GM21381 (cell line): ENCODE results near the gene ATP9B.
A peak's percentile ranks its signal among the peaks of the same experiment; 100 is the strongest.

Experiments used
- ATAC-seq: cut with Tn5 transposase; IDR thresholded peaks from one replicate; pipeline ENCODE4 v1.9.1; 2021; ENCODE audit warnings: mild to moderate bottlenecking, moderate library complexity; ENCODE audit not compliant: unreplicated experiment

Gene ATP9B

DNA sequence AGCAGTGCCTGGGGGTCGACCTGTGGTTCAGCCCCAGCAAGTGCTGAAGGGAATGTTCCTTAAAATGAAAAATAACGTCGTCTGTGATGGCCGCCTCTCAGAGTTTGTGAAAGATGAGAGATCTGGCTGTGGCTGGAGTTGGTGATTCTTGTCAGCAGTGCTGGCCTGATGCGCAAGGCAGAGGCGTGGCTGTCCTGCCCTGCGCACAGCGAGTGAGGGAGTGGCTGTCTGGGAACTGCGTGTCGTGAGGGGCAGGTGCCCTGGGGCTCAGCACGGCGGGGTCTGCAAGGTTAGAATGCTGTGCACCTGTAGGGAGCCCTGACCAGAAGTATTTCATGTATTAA, 335.3 kb downstream of the ATP9B start:
- ATAC-seq, result no peak

DNA sequence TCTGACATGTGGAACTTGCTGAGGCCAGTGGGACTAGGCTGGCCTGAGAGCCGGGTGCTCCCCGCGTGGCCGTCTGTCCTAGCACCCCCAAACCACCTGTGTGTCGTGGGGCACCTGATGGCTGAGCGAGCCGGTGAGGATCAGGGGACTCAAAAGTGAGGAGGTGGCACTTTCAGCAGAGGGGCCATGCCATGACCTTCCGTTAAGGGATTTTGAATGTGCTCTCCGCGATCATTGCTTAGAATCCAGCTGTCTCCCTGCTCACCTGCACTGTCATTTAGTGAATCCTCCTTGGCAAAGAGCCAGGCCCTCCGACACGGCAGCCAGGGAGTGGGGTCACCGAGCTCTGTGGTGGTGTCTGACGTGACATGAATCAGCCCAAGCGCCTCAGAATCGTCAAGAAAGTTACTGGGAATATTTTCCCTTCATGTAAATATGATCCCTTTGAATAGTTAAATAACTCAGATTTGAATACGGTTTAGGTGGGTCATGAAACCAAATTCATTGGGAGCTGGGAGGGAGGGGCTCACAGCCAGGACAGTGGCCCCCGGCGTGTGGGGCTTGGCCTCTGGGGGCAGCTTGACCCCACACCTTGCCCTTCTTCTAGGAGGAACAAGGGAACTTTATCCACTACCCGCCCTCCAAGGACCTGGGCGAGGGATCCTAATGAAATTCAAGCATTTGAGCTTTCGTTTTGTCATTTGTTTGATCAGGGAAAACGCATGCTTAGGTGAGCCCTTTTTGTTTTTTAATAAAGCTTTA, 336.0 kb downstream of the ATP9B start:
- ATAC-seq, result no peak

DNA sequence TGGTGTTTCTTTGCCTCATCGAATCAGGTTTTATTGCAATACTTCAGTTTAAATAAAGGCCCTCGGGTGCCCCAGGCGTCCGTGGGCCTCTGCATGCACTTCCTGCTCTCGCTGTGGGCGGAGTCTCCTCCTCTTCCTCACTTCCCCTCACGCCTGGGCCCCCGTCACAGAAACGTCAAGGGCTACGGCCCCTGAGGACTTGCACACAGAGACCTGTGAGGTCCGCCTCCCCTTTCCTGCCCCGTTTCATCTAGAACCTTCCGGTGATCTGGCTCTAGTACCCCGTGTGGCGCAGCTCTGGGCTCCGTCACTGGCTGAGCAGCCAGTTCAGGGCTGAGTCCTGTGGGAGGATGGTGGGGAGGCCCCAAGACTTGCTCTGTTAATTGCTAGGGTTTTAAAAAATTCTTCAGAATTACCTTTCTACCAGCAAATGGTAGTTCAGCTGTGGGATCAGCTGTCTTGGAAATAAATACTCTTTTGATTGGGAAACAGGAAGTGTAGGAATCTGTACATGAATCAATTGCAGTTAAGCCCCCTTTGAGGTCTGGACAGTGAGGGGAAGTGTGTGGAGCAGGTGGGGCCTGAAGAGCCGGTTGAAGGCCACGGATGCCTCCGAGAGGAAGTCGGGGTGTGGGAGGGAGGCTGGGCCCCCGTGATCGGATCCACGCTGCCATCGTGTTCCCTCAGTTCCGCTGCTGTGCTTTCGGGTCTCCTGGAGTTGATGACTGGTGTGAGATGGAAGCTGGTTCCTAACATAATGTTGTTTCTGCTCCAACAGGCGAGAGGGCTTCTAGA, 336.8 kb downstream of the ATP9B start:
- ATAC-seq, result peak; percentile 76

GRCh38 chr18:79406708-79407107, 337.5 kb downstream of the ATP9B start:
- no peak for ATAC-seq

GRCh38 chr18:79409313-79409712, 340.1 kb downstream of the ATP9B start:
- ATAC-seq, result no peak

GRCh38 chr18:79410171-79410641, 341.0 kb downstream of the ATP9B start:
- ATAC-seq, result no peak

GRCh38 chr18:79410731-79411613, 341.8 kb downstream of the ATP9B start:
- ATAC-seq, result no peak

GRCh38 chr18:79411614-79412526, 342.7 kb downstream of the ATP9B start:
- ATAC-seq, result no peak

DNA sequence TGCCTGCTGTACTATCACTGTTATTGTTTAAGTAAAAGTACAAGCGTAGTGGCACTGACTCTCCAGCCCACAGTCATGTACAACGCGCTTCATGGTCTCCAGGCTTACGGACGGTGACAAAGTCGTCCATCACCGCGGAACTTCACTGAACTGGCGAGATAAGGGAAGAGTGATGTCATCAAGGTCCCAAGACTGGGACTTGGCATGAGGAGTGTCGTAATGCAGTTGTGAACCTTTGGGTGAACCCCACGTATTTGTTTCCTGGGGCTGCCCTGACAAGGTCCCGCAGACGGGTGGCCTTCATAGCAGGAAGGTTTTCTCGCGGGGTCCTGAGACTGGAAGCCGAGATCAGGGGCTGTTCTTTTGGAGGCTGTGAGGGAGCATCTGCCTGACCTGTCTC, 343.8 kb downstream of the ATP9B start:
- ATAC-seq, result no peak

DNA sequence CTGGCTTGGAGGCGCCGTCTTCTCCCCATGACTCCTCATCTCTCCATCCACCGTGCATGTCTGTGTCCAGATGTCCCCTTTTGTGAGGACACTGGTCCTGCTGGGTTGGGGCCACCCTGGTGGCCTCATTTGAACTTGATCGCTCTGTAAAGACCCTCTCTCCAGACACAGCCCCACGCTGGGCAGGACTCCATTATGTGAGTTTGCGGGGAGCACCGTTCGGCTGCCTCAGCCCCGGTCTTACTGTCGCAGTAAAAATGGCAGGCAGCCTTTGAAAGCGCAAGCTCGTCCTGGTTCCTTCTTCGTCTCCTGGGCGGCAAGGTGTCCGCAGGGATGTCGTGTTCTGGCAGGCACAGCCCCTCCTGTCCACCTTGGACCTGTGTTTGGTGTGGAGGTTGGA, 344.2 kb downstream of the ATP9B start:
- no peak for ATAC-seq

DNA sequence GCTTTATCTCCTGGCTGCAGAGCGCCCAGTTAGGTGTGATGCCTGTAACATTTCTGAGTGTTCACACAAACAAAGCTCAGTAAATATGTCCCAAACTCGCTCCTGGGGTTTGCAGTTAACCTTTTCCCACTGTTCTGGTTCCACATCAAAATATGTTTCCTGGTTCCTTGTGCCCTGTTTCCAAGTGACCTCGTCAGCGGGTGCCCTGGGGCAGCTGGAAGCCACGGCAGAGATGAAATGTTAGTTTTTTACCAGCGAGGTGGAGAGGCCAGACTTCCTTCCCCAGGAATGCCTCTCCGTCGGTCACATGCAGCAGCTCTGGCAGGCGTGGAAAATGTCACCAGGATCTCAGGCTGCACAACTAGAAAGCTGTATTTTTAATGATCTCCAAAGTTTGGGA, 344.7 kb downstream of the ATP9B start:
- no peak for ATAC-seq

DNA sequence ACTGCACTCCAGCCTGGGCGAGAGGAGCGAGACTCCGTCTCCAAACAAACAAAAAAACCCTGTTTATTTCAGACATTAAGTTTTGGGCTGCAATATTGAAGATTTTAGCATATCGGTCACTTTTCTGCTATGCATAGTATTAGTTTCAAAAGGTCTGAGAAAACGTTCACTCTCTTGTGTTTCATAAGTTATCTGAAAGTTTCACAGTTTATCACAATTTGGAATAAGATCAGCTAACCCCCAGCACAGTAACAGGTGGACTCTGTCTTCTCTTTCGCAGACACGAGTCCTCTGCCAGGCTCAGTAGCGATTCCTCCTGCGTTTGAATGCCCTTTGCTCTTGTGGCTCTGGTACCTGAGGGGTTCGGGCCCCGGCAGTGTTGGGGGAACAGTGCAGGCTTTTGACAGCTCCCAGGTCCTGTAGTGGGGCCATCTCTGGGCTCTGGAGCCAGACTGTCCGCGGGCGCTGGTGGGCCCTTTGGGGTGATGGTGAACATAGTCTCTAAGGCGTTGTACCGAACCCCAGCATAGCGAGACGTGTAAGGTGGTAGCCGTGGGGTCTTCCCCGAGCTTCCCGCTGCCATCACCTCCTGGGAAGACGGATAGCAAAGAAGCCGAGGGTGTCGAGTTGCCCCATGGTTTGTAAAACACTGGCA, 347.0 kb downstream of the ATP9B start:
- ATAC-seq, result no peak

DNA sequence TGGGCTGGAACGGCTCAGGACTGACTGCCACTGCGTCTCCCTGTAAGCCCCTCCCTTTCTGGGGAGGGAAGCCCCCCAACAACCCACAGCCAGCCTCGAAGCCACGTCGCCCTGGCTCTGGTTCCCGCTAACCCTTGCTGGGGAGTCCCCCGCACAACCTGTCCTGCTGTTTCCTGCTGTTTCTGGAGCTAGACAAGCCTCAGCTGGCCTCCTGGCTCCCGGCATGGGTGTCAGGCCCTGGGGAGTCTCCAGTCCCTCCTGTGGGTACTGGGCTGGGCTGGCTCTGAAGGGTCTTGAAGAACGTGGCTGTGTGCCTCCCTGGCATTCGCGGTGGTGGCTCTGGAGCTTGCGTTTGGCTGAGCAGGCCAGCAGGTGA, 347.5 kb downstream of the ATP9B start:
- ATAC-seq, result no peak

GRCh38 chr18:79418236-79418635, 349.0 kb downstream of the ATP9B start:
- no peak for ATAC-seq

DNA sequence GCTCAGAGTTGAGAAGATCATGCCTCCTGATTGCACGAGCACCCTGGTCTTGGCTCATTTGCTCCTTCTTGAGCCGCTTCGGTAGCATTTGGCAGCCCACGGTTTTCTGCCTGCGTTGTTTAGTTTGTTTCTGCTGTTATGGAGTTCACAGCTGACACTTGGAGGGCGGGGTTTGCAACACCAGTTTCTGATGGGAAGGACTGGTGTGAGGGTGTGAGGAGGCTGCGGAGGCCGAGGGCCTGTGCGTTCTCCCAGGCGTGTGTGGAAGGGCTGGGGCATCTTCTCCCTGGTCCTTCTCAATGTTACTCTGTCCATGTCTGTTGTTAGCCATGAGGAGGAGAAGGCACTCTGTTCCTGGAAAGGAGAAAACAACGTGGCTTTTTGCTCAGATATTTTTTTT, 349.4 kb downstream of the ATP9B start:
- no peak for ATAC-seq

- ATAC-seq, result no peak
Observed at GRCh38 chr18:79420033-79420745, 351.0 kb downstream of the ATP9B start.

GRCh38 chr18:79421275-79421857, 352.2 kb downstream of the ATP9B start:
- no peak for ATAC-seq

DNA sequence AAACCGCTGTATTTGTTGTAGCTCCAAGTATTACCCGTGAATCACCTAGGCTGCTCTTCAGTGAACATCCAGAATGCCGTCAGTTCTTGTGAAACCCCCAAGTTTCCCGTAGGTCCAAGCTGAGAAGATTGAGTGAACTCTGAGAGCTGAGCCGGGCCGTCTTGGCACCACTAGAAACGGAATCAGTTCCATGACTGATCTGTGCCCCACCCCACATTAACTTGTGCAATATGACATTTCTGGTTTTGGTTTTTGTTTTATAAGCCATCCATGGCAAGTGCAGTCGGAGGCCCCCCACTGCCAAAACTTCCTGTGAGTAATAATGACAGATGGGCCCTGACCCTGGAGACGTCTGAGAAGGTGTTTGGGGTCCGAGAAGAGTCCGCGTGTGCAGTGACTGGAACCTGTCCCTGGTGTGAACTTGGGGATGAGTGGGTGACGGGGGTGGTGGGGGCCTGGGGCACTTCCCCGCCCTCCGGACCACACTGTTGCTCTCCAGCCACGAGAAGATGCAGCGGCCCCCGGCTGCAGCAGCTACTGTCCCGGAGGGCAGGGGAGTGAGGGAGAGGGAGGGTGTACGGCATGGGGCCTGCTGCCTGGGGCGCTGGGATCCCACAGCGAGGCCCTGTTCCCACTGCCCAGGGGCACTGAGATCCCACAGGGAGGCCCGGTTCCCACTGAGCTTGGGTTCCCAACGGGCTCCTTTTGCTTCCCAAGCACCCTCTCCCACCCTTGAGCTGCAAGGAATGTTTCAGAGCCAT, 353.0 kb downstream of the ATP9B start:
- peak; percentile 77 for ATAC-seq
